Skeletal muscle tissue (tissue), 4 donors: ENCODE measurements around the gene ACADM. TPM values are rescaled to one million over a fixed set of nuclear protein-coding genes. Genes with fewer than 3 reads are reported as not detected.

ENCODE experiments used
- H3K27ac ChIP-seq: one replicate; pipeline ENCODE4 v1.7.0; 2013; ENCODE audit warnings: mild to moderate bottlenecking, low read depth, low read length, inconsistent platforms
- H3K27me3 ChIP-seq, 3 donors: one replicate each; pipeline ENCODE4 v1.7.0; 2013; ENCODE audit warnings: low read length in 3 of 3; ENCODE audit not compliant: control insufficient read depth in 3 of 3, insufficient read depth in 3 of 3
- H3K36me3 ChIP-seq, 3 donors: one replicate each; pipeline ENCODE4 v1.7.0; 2013; ENCODE audit warnings: low read length in 3 of 3; ENCODE audit not compliant: control insufficient read depth in 3 of 3, insufficient read depth in 3 of 3
- H3K4me1 ChIP-seq, 3 donors: one replicate each; pipeline ENCODE4 v1.7.0; 2013; ENCODE audit warnings: low read length in 3 of 3, mild to moderate bottlenecking in 3 of 3; ENCODE audit not compliant: control insufficient read depth in 3 of 3, insufficient read depth in 3 of 3
- H3K4me3 ChIP-seq, 3 donors: one replicate each; pipeline ENCODE4 v1.7.0; 2013; ENCODE audit warnings: low read length in 3 of 3
- H3K9ac ChIP-seq, 3 donors: one replicate each; pipeline ENCODE4 v1.7.0; 2013; ENCODE audit warnings: low read length in 3 of 3, mild to moderate bottlenecking in 3 of 3, moderate library complexity in 2 of 3, low read depth in 1 of 3
- H3K9me3 ChIP-seq, 3 donors: one replicate each; pipeline ENCODE4 v1.7.0; 2013; ENCODE audit warnings: low read length in 3 of 3; ENCODE audit not compliant: control insufficient read depth in 3 of 3
- total RNA-seq: library from RNA; depleted of rRNA; stranded (reverse); fragments of >200 nt; gene quantifications from one replicate; pipeline ENCODE4 v1.2.3, GENCODE V29; 2014
- donor health status: Osteomylitis.

Gene ACADM
- total RNA-seq, 1 donor from 2014 or later: 53.8 TPM

DNA sequence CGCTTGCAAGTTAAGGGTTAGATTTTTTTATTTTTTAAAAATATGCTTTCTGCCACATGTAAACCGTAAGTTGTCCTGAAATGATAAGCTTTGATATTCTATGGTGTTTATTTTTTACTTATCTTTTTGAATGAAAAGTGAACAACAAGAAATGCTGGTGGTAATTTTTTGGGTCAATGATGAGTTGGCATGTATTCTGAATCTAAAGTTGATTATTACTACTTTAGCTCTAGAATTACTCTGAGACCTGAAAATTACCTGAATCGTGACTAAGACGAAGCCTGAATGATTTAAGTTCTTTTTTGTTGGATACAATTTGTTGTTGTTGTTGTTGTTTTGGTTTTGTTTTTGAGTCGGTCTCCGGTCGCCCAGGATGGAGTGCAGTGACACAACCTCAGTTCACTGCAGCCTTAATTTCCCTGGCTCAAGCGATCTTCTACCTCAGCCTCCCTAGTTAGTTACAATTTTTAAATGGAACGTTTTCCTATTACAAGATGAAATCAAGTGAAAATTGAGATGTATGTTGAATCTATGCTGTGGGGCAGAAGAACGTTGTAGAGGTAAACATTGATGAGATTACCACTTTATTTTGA, 62.5 kb downstream of the ACADM start:
- H3K4me1 ChIP-seq: peaks cover 15 to 43% (median 36%) of the 10 kb centered on the region in 3 donors
- peak overlapping the region; percentile 89 to 95 (median 92) for H3K9ac ChIP-seq
- H3K36me3 ChIP-seq: peaks cover under 1 to 17% (median 16%) of the 10 kb centered on the region in 3 donors
- H3K27me3 ChIP-seq: no peaks in the 10 kb centered on the region
- H3K27ac ChIP-seq: peak overlapping the region; percentile 85
- H3K9me3 ChIP-seq: no peaks in the 10 kb centered on the region
- peak overlapping the region; percentile 88 to 100 (median 93) for H3K4me3 ChIP-seq

DNA sequence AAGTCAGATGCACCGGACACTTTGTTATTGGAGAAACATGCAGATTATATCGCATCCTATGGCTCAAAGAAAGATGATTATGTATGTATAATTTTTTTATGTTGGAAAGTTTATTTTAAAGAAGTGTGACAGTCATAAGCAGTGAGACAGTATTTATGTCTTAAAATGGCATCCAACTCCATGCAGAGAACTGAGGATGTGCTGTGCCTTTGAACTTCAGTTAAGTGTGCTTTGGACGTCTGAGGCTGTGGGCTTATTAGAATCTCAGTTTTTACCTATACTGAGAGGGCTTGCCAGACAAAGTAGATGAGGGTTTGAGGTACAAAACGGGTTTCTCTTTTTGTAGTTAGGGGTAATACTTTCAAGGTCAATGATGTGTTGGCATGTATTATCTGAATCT, 63.0 kb downstream of the ACADM start:
- peak overlapping the region; percentile 85 for H3K27ac ChIP-seq
- peaks cover 15 to 43% (median 36%) of the 10 kb centered on the region in 3 donors for H3K4me1 ChIP-seq
- peak overlapping the region; percentile 89 to 95 (median 92) for H3K9ac ChIP-seq

DNA sequence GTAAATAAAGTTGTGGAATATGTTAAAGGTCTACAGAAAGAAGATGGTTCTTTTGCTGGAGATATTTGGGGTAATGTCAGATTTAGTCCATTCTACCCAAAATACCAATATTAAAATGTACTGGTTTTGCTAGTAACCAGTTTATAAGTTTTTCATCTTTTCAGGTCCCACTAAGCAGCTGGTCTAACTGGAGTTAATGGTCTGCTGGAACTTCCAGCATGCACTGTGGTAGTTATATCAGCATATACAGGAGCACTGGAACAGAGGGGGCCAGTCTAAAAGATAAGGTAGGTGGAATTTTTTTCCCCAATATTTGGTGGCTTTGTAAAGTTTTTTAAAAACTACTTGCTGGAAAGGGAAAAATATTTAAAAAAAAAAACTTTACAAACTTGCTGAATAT, 65.5 kb downstream of the ACADM start:
- Histone ChIP-seq H3K9ac (peak overlapping the region in 1 of 3 donors; percentile 15), H3K27me3 (no peaks in the 10 kb centered on the region), H3K36me3 (peaks cover 19 to 45% (median 40%) of the 10 kb centered on the region in 3 donors), H3K4me3 (no peak overlapping the region), H3K27ac (peak overlapping the region; percentile 68), H3K4me1 (peaks cover 15 to 43% (median 36%) of the 10 kb centered on the region in 3 donors), H3K9me3 (no peaks in the 10 kb centered on the region)

More for the DNA sequence above, 63.0 kb downstream of the ACADM start:
- Histone ChIP-seq H3K27me3 (no peaks in the 10 kb centered on the region), H3K36me3 (peaks cover 4 to 22% (median 21%) of the 10 kb centered on the region in 3 donors), H3K4me3 (peak overlapping the region; percentile 88 to 100 (median 93)), H3K9me3 (no peaks in the 10 kb centered on the region)

DNA sequence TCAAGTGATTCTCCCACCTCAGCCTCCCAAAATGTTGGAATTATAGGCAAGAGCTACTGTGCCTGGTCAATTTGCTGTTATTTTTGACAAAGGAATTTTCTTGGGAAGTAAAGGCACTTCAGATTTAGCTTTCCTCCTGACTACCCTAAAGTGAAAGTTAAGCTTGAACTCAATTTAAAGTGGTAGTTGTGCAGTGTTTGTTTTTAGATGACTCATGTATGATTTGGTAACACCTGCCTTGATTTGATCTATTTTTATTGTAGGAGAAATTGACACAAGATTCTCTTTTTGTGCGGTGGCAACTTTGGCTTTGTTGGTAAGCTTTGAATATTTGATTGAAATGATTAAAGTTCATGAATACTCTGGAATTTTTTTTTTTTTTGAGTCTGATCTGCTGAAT, 66.5 kb downstream of the ACADM start:
- Histone ChIP-seq H3K4me3 (no peak overlapping the region), H3K27ac (peak overlapping the region; percentile 68), H3K9me3 (no peaks in the 10 kb centered on the region), H3K27me3 (no peaks in the 10 kb centered on the region), H3K9ac (peak overlapping the region; percentile 6 to 46 (median 8)), H3K36me3 (peaks cover 29 to 55% (median 50%) of the 10 kb centered on the region in 3 donors), H3K4me1 (peaks cover 15 to 36% (median 33%) of the 10 kb centered on the region in 3 donors)

DNA sequence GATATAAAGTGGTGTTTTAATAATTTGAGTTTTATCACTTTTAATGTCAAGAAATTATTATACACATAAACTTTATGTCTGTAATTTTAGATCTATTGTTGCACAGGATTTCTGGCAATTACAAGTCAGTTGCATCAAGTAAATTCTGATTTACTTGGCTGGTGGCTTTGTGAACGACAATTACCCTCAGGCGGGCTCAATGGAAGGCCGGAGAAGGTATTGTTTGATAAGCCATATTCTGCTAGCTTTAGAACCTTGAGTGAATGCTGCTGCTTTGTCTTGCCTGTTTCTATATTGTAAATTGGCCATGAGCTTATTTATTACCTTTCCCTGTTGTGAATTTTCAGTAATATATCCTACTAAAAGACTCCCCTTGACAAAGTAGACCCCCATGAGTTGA, 67.6 kb downstream of the ACADM start:
- Histone ChIP-seq H3K36me3 (peaks cover 38 to 65% (median 61%) of the 10 kb centered on the region in 3 donors), H3K9ac (no peak overlapping the region), H3K27ac (no peak overlapping the region)

GRCh38 chr1:75794382-75794781, 69.9 kb downstream of the ACADM start:
- Histone ChIP-seq H3K9me3 (no peaks in the 10 kb centered on the region), H3K36me3 (peaks cover 45 to 78% (median 69%) of the 10 kb centered on the region in 3 donors), H3K27ac (no peak overlapping the region), H3K4me1 (peaks cover 5 to 17% (median 9%) of the 10 kb centered on the region in 3 donors), H3K9ac (no peak overlapping the region), H3K27me3 (no peaks in the 10 kb centered on the region), H3K4me3 (no peak overlapping the region)

More for the DNA sequence above, 67.6 kb downstream of the ACADM start:
- Histone ChIP-seq H3K9me3 (no peaks in the 10 kb centered on the region), H3K4me1 (peaks cover 15 to 33% (median 31%) of the 10 kb centered on the region in 3 donors), H3K27me3 (no peaks in the 10 kb centered on the region), H3K4me3 (no peak overlapping the region)

DNA sequence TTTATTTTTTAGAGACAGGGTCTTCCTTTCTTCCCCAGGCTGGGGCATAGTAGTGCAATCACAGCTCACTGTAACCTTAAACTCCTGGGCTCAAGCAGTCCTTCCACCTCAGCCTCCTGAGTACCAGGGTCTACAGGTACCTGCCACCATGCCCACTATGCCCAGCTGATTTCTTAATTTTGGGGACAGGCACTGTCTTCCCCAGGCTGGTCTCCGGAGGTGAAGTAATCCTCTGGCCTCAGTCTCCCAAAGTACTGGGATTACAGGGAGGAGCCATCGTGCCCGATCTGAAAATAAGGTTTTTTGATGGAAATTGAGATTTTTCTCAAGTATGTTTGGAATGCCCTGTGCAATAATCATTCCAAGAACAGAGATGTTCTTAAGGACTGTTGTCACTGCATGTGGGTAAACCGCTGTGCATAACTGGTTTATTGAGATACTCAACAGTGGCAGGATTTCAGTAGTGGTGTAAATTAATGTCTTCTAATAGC, 71.2 kb downstream of the ACADM start:
- Histone ChIP-seq H3K9ac (no peak overlapping the region), H3K27me3 (no peaks in the 10 kb centered on the region), H3K36me3 (peaks cover 45 to 72% (median 71%) of the 10 kb centered on the region in 3 donors), H3K4me1 (peaks cover 0 to 3% (median 3%) of the 10 kb centered on the region in 3 donors), H3K9me3 (no peaks in the 10 kb centered on the region), H3K4me3 (no peak overlapping the region), H3K27ac (no peak overlapping the region)

GRCh38 chr1:75796376-75797272, 72.1 kb downstream of the ACADM start, which contains the start of gene MSH4:
Gene MSH4 (plus strand): TSS chr1:75796882. CDS start chr1:75796986, 104 bp downstream.
- no peak within 1 kb of the TSS for H3K9ac ChIP-seq
- H3K27me3 ChIP-seq: no peaks in the 10 kb centered on the region
- no peak within 1 kb of the TSS for H3K27ac ChIP-seq
- no peak within 1 kb of the TSS for H3K4me3 ChIP-seq
- no peaks in the 10 kb centered on the region for H3K4me1 ChIP-seq
- H3K36me3 ChIP-seq: peaks cover 45 to 67% (median 66%) of the 10 kb centered on the region in 3 donors
- H3K9me3 ChIP-seq: no peaks in the 10 kb centered on the region

DNA sequence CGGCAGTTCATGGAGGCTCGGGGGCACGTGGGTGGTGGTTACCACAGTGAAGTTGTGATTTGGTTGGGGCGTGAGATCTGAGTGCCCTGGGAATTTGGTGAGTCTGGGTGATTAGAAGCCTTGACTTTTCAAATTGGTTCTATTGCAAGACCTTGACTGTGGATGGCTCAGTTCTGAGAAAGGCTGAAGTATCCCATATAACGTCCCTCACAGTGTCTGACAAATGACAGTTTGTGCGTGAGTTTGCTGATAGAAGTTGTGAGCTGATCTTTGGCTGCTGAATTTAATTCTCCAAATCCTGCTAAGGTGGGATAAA, 72.7 kb downstream of the ACADM start:
- peaks cover 43 to 62% (median 61%) of the 10 kb centered on the region in 3 donors for H3K36me3 ChIP-seq

More for the DNA sequence above, 72.7 kb downstream of the ACADM start:
- Histone ChIP-seq H3K9me3 (no peaks in the 10 kb centered on the region), H3K27ac (no peak overlapping the region), H3K4me3 (no peak overlapping the region), H3K27me3 (no peaks in the 10 kb centered on the region), H3K9ac (no peak overlapping the region), H3K4me1 (no peaks in the 10 kb centered on the region)
